HG02610 (cell line): ENCODE measurements around the gene PTPN13.

ENCODE experiments used
- ATAC-seq: cut with Tn5 transposase; IDR thresholded peaks from one replicate; pipeline ENCODE4 v1.9.1; 2021; ENCODE audit warnings: mild to moderate bottlenecking, moderate library complexity; ENCODE audit not compliant: unreplicated experiment

PTPN13 gene

DNA sequence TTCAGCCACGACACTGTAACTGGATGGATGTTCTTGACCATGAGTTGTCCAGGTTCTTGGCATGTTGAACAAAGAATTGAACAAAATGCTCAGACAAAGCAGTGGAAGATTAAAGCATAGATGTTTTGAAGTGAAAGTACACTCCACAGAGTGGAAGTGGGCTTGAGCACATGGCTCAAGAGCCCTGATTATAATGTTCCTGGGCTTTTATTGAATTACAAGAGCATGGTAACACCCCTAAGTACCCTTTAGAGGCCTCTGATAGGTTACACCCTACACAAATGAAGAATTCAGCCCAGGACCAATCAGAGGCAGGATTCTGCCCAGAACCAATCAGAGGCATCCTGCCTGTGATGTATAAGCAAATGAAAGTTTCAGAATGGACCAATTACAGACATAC, 221.5 kb downstream of the PTPN13 start:
- ATAC-seq, result no peak

DNA sequence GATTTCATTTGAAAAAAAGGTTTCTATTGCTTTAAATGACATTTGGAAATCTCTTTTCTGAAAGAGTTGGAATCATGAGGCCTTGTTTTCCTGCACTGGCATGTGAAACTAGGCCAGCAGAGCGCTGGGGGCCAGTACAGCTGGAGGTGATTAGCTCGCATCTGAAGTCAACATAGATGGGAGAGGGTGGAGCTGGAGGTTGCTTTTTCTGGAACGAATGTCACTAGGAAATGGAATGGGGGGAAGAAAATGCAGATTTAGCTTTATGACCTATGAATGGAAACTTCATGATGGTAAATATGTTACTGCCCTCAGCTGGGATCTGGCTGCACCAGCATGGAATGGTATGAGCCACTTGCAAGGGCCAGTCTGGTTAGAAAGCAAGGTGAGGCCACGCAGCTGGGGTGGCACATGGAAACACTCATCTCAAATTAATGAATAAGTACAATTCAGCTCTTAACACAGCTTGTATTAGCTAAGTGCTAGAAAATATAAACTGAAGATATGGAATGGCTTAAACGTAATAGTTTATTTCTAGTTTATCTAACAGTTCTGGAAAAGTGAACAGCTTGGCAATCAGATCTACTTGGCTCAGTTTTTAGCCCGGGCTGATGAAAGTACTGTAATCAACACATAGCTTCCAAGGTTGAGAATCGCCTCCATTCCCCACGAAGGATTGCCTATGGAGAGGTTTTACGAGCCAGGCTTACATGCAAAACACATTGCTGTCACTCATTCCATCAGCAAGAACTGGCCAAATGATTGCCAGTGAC, 222.6 kb downstream of the PTPN13 start:
- ATAC-seq, result no peak

DNA sequence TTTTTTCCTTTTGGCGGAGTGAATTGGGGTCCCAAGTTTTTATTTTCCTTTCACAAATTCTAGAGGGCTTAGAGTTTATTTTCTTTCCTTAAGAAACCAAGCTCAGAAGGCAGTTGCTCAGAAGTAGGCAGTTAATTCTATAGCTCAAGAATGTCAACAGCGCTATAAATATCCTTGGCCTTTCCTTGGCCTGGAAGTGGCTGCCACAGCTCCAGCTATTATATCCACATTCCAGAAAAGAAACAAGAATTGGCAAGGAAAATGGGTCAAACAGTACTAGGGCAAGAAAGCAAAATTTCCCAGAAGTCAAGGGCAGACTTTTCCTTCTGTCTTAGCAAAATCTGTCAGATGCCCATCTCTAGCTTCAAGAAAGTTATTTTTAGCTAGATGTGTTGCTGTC, 224.1 kb downstream of the PTPN13 start:
- ATAC-seq, result no peak

- ATAC-seq, result no peak
Measured at GRCh38 chr4:86818841-86819240, 224.7 kb downstream of the PTPN13 start.

GRCh38 chr4:86819561-86819960, 225.4 kb downstream of the PTPN13 start:
- ATAC-seq, result no peak

DNA sequence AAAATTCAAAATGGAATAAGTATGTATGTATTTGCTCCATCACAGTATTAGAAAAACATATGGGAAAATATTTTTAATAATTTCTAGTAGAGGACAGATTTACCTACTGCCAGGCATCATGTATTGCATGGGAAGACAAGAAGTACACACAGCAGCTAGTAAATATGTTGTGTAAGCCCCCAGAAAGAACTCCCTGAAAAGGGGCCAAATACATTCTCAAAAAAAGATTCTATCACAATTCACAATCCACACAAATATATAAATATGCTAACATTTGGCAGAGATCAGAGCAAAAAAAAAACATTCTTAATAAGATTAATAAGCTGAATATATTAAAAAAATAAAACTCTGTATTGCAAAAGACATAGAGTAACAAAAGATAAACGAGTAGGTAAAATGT, 227.0 kb downstream of the PTPN13 start:
- ATAC-seq, result no peak

DNA sequence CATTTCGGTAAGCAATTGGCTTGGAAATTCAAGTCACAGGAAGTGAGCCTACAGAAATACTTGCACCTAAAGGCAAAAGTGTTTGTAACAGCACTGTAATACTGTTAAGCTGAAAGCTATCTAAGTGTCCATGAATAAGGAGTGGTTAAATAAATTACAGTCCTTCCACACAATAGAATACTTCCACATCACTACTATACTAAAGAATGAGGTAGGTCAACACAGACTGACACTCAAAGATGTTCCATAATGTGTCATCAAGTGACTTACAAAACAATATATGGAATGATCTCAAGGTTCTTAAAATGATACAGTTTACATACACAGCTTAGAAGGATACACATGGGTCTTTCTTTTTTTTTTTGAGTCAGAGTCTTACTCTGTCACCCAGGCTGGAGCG, 228.0 kb downstream of the PTPN13 start:
- no peak for ATAC-seq

DNA sequence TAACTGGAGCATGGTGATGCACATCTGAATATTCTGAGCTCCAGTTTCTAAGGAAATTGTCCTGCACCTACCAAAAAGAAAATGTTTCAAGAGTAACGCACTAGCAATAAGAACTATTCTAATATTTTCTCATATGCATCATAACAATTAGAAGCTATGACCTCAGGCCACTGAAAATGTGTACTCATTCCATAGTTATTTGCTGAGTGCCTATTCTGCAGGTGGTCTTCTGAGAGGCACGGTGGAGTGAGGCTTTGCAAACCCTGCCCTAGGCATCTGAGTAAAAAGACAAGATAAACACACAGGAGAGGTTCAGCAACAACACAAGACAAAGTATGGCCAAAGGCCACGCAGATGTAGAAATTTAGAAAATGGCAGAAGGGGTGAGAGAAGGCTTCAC, 231.4 kb downstream of the PTPN13 start:
- no peak for ATAC-seq

DNA sequence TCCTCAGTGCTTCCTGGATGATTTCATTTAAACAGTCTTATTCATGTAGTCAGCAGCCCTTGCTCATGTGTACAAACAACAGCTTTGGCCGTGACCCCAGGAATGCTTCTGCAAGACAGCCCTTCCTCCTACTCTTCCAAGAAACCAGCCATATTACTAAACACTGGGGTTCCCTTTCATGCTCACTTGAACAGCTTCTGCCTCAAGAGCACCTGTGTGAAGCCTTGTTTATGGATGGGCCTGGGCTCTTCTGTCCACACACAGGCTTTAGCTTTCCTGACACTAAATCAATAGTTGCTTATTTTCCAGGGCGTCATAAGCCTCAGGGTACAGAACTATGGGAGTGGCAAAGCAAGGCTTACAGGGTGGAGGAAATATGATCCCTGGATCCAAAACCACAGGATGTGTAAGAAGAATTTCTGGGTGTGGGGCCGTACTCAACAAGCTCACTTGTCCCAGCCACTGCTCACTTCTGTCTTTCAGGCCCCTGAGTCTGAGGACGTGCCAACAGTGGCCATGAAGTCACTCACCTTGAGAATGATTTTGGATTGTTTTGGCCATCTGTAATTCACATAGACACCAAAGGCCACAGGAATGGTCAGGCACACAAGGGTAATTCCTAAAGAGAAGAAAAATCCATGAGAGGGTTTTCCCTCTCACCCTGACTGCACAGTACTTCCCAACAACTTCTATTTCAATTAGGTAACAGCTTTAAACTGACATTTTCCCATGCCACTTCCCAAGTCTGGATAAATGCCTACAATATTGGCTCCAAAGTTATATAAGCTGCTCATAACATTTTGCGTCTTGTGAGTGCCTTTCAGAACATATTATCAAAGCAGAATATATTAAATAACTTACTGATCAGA, 237.4 kb downstream of the PTPN13 start:
- no peak for ATAC-seq

- no peak for ATAC-seq
Measured at GRCh38 chr4:86833615-86834014, 239.5 kb downstream of the PTPN13 start.

DNA sequence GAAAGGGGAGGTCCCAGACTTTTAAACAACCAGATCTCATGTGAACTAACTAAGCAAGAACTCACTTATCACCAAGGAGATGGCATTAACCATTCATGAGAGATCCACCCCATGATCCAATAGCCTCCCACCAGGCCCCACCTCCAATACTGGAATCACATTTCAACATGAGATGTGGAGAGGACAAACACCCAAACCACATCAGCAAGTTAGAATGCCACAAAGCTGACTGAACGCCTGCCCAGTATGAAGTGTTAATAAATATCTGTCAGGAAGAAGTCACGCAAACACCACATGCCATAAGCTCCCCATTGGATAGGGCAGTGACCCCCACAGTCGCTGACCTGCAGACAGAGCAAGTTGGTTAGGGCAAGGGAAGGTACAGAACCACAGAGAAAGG, 240.8 kb downstream of the PTPN13 start:
- ATAC-seq, result no peak

- ATAC-seq, result no peak
Measured at GRCh38 chr4:86835677-86836076, 241.6 kb downstream of the PTPN13 start.

- ATAC-seq, result no peak
Measured at GRCh38 chr4:86837691-86838503, 243.8 kb downstream of the PTPN13 start.

DNA sequence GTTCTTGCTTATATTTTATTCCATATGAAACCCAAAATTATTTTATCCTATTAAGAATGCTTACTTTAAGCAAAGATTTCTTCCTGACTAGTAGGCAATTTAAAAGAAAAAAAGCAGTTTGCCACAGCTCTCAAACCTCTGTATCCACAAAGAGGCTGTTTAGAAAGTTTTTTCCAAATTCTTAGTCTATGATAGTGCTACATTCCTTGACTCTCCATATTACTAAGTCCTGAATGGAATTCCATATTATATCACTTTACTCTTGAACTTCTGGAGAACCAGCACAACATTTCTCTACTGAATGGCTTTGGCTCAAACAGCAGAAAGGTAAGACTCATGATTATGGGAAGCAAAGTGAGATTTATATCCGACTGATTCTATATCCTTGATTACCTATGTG, 246.7 kb downstream of the PTPN13 start:
- ATAC-seq, result no peak

GRCh38 chr4:86841309-86841708, 247.2 kb downstream of the PTPN13 start:
- ATAC-seq, result no peak

GRCh38 chr4:86845593-86845992, 251.5 kb downstream of the PTPN13 start:
- no peak for ATAC-seq

- no peak for ATAC-seq
Measured at GRCh38 chr4:86846921-86847320, 252.8 kb downstream of the PTPN13 start.

- no peak for ATAC-seq
Measured at GRCh38 chr4:86847571-86847970, 253.5 kb downstream of the PTPN13 start.

- no peak for ATAC-seq
Measured at GRCh38 chr4:86848136-86848535, 254.0 kb downstream of the PTPN13 start.

- no peak for ATAC-seq
Measured at GRCh38 chr4:86848732-86849619, 254.9 kb downstream of the PTPN13 start, which contains the start of gene SLC10A6. Gene SLC10A6, minus strand, starts transcription at chr4:86849384. Its CDS starts 269 bp downstream, at chr4:86849115.
